HG03196 (cell line): Measurements from ENCODE around the gene ZC3H12D.
"Not testable (repeated sequence)": the region's sequence is repeated elsewhere in the genome, so short reads cannot be mapped to it uniquely, and the experiment has no call there.

Experiments used
- ATAC-seq: cut with Tn5 transposase; IDR thresholded peaks from one replicate; pipeline ENCODE4 v1.9.1; 2021; ENCODE audit not compliant: unreplicated experiment

Gene ZC3H12D

DNA sequence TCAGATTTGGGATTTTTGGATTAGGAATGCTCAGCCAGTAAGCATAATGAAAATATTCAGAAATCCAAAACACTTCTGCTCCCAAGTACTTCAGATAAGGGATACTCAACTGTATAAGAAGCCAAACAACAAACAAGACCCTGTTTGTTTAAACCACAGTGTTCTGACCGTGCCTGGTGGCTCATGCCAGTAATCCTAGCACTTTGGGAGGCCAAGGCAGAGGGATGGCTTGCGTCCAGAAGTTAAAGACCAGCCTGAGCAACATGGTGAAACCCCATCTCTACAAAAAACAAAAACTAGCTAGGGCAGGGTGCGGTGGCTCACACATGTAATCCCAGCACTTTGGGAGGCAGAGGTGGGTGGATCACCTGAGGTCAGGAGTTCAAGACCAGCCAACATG, 24.6 kb downstream of the ZC3H12D start:
- ATAC-seq = not testable (repeated sequence)

DNA sequence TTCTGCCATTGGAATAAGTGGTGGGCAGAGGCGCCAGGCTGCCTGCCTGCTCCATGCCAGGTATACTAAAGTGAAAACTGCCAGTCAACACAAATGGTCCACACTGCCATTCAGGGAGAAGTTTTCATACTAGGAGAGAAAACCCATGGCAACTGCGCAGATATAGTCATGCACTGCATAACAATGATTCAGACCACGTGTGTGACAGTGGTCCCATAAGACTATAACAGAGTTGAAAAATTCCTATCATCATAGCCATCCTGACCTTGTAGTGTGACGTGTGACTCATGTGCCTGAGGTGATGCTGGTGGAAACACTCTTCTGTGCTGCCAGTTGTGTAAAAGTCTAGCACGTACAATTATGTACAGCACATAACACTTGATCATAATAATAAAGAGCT, 25.1 kb downstream of the ZC3H12D start:
- ATAC-seq = no peak

GRCh38 chr6:149458806-149459205, 26.0 kb downstream of the ZC3H12D start:
- ATAC-seq = no peak

- no peak for ATAC-seq
These were observed 26.6 kb downstream of the ZC3H12D start for GRCh38 chr6:149458196-149458595.

DNA sequence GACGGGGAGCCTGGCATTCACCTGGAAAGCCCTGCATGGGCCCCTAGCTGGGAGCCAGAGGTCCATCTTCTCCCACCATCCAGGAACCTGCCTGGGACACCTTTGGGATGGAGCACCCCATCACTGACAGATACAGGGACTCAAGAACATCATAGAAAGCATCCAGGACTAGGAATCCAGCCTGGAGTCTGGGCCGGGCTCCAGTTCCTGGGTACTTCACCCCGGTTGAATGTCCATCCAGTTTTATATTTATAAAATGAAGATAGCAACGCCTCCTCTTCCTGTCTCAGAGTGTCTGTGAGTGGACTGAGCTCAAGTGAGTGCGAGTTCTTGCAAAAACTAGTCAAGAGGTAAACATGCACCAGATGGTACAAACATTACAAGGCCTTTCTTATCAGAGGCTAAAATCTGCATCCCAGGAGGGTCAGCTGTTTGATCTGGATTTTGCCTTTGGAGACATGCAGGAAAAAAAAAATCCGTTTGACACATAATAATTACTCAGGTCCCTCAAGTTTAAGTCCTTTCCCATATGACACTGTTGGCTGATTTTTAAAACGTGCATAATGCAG, 27.4 kb downstream of the ZC3H12D start:
- no peak for ATAC-seq

GRCh38 chr6:149456311-149457021, 28.3 kb downstream of the ZC3H12D start:
- no peak for ATAC-seq

- ATAC-seq = no peak
These were observed 29.6 kb downstream of the ZC3H12D start for GRCh38 chr6:149455031-149455732.

DNA sequence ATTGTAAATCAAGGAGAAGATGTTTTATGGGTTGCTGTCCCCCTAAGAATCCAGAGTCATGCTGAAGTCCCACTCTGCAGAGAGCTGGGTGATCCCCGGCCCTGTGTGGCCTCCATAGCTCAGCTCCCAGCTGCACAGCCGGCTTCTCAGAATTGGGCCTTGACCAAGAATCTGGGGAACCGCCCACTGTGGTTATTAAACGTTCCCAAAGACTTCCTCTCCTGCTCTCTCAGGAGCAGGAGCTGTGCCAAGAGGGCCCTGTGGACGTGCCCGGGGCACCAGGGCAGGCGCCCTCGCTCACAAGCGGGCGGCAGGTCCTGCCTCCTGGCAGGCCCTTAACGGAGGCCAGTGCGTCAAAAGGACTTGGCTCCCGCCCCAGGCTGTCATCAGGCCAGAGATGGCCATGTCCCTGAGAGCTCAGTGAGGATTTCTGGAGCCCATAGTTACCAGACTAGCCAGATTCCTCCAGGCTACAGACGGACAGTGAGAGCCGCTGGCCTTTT, 30.4 kb downstream of the ZC3H12D start:
- ATAC-seq = no peak

- no peak for ATAC-seq
These were observed 31.0 kb downstream of the ZC3H12D start for GRCh38 chr6:149453597-149454345.

GRCh38 chr6:149452037-149452939, 32.5 kb downstream of the ZC3H12D start:
- no peak for ATAC-seq

DNA sequence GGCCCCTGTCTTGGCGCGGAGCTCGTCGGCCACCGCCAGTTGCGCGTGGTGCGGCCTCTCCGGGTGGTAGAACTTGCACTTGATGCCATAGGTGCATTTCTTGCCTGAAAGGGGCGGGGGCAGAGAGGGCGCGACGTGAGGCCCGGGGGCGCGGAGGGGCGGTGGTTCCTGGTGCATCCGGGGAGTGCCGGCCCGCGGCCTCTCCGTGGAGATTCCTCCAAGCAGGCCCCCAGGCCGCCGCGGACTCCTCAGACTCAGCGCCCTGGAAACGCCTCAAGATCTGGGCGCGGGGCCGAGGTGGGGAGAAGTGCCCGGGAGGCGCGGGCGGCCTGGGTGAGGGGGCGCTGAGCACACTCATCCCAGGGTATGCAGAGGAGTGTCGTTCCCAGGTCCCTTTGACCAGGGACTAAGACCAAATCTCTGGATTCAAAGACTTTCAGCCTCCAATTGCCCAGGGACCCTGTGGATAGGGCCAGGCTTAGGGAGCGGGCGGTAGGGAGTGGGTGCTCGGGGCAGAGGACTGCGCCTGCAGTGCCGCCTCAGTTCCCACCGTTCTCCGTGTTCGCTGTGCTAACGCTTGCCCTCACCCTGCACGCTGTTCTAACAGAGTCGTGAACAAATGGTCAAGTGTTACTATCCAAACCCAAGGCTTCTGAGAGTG, 33.3 kb downstream of the ZC3H12D start:
- ATAC-seq = no peak

DNA sequence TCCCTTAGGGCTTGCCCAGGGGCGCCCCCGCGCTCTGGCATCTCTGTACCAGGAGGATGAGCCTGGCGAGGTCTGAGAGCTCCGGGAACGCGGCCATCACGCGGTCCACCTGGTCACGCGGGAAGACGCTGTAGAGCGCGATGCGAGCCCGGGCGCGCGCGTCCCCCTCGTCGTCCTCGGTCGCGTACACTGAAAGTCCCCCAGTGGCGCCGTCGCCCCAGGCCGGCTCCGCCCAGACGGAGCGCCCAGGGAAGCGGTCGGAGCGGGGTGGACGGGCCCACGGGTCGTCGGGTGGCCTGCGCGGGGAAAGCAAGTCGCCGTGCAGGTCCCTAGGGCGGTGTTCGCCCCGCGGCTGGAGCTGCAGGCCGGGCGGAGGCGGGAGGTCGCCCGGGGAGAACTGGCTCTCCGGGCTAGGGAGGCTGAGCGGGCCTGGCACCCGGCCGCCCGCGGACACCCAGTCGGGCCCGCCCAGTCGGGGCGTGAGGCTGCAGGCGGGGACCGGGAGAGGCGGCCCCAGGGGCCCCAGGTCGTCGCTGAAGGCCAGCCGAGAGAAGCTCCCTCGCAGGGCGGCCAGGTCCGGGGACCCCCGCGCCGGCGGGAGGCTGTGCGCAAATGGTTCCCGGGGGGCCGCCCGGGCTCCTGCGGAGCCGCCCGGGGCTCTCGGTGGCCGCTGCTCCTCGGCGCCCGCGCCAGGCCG, 34.0 kb downstream of the ZC3H12D start:
- no peak for ATAC-seq

- no peak for ATAC-seq
These were observed 34.8 kb downstream of the ZC3H12D start for GRCh38 chr6:149449831-149450678.

GRCh38 chr6:149448821-149449453, 35.9 kb downstream of the ZC3H12D start:
- ATAC-seq = no peak

- no peak for ATAC-seq
These were observed 37.9 kb downstream of the ZC3H12D start for GRCh38 chr6:149446791-149447376.

DNA sequence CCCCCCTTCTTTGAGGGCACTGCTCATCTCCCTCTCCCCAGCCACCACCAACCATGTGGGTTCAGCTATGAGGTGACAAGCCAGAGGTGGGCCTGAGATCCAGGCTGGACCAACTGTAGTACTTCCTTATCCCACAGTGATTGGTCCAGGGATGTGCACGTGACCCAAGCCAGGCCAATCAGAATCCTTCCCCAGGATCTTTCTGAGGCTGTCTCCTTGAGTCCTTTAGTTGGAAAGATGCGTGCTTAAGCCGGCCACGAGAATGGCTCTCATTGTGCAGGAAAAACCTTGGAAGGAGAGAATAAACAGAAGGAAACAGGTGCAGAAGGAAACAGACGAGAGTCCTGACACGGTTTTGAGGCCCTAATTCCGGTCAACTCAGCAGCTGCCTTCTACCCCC, 39.2 kb downstream of the ZC3H12D start:
- no peak for ATAC-seq

- no peak for ATAC-seq
These were observed 39.7 kb downstream of the ZC3H12D start for GRCh38 chr6:149445095-149445466.
